ENCODE results near the gene DCST2. TPM values are rescaled to one million over a fixed set of nuclear protein-coding genes. Genes with fewer than 3 reads are reported as not detected.

The DCST2 gene
- total and polyA plus RNA-seq, 10 of the 15 experiments (the other 5 are each of a cell fraction or from before 2014, with no cell fraction given) = 0.33 to 0.41 (median 0.36) TPM; not detected in 7

- H3K9me3 ChIP-seq (replicated peaks; ENCODE audit: control insufficient read depth, insufficient read depth, low read length) = no peaks in the 10 kb centered on the region
- intact Hi-C loops (cut with micrococcal nuclease; ENCODE audit: unreplicated experiment) (no loop called here), in situ Hi-C loops (cut with MboI) (no loop called here)
- no peak for DNase-seq (ENCODE audit: low read depth, low spot score)
- H3K9ac ChIP-seq (ENCODE audit: control insufficient read depth, insufficient read depth, low read length) = no peak overlapping the region
- no peak overlapping the region for H3K27ac ChIP-seq (ENCODE audit: control insufficient read depth, insufficient read depth)
- no peak overlapping the region for H2AFZ ChIP-seq (ENCODE audit: control insufficient read depth, low read depth, low read length)
- ChIA-PET POLR2A (interaction anchor here (0.6 kb wide), 1 partner anchor 9 kb away, joined by 3 read pairs; no protein-coding TSS in a partner anchor), CTCF (interaction anchor here (1.5 kb wide), 1 partner anchor 16 kb away, joined by 5 read pairs; no protein-coding TSS in a partner anchor), SMC1A (ENCODE audit: uncharacterized antibody, unreplicated experiment) (no interaction called here), RAD21 (ENCODE audit: unreplicated experiment) (no interaction called here)
- 42% methylated on average over 20 of the region's 20 CpGs for WGBS (ENCODE audit: insufficient coverage, insufficient replicate concordance, low lambda C conversion rate, missing lambda C conversion rate)
- H3K27me3 ChIP-seq (replicated peaks in 1 of 2; ENCODE audit: control insufficient read depth in 2 of 2, insufficient read depth in 2 of 2, low read length in 1 of 2) = peaks cover 2 to 5% of the 10 kb centered on the region in 2 experiments; a peak in 1 of 4 replicates
- H3K36me3 ChIP-seq (ENCODE audit: control insufficient read depth in 2 of 2, insufficient read depth in 2 of 2, low read length in 1 of 2) = no peaks in the 10 kb centered on the region
- no peaks in the 10 kb centered on the region for H3K4me1 ChIP-seq (ENCODE audit: control insufficient read depth, insufficient read depth, low read length)
- H3K4me2 ChIP-seq (ENCODE audit: control insufficient read depth, insufficient read depth) = no peak overlapping the region
- no peak overlapping the region for H3K4me3 ChIP-seq
- TF ChIP-seq CHD2 (IDR thresholded peaks at IDR 0.05; ENCODE audit: borderline replicate concordance, low read depth, low read length) (no peak), ZNF24 (IDR thresholded peaks at IDR 0.05) (peak; percentile 71; the same call in 1 of the 2 replicates)
- FAIRE-seq = no peak
- no peaks in the 10 kb centered on the region for H4K20me1 ChIP-seq (ENCODE audit: control insufficient read depth, insufficient read depth)
- no peak for ATAC-seq
- BruUV-seq (replicated peaks) = no TSS peak
- no peaks in the 10 kb centered on the region for H3K79me2 ChIP-seq (ENCODE audit: control insufficient read depth, insufficient read depth, low read length)
Measured at GRCh38 chr1:155034318-155035208, 982 bp upstream of the DCST2 start.

- H3K9me3 ChIP-seq (replicated peaks; ENCODE audit: control insufficient read depth, insufficient read depth, low read length) = no peaks in the 10 kb centered on the region
- no peaks in the 10 kb centered on the region for H3K79me2 ChIP-seq (ENCODE audit: control insufficient read depth, insufficient read depth, low read length)
- DNase-seq (ENCODE audit: low read depth, low spot score) (no peak), FAIRE-seq (no peak), ATAC-seq (no peak)
- H3K36me3 ChIP-seq (ENCODE audit: control insufficient read depth in 2 of 2, insufficient read depth in 2 of 2, low read length in 1 of 2) = no peaks in the 10 kb centered on the region
- WGBS (ENCODE audit: insufficient coverage, insufficient replicate concordance, low lambda C conversion rate, missing lambda C conversion rate) = 52% methylated on average over 12 of the region's 12 CpGs
- H3K4me1 ChIP-seq (ENCODE audit: control insufficient read depth, insufficient read depth, low read length) = no peaks in the 10 kb centered on the region
- BruUV-seq (replicated peaks) = no TSS peak
- no peak overlapping the region for H3K4me2 ChIP-seq (ENCODE audit: control insufficient read depth, insufficient read depth)
- RAD21 ChIA-PET (ENCODE audit: unreplicated experiment) = no interaction called here
- POLR2A ChIA-PET = interaction anchor here (1.3 kb wide), 1 partner anchor 50 kb away, joined by 4 read pairs; the partner anchor contains the start of gene FLAD1
- CTCF ChIA-PET = interaction anchor here (1.4 kb wide), 1 partner anchor 12 kb away, joined by 4 read pairs; no protein-coding TSS in a partner anchor
- H3K4me3 ChIP-seq = no peak overlapping the region
- H3K9ac ChIP-seq (ENCODE audit: control insufficient read depth, insufficient read depth, low read length) = no peak overlapping the region
- H3K27me3 ChIP-seq (replicated peaks in 1 of 2; ENCODE audit: control insufficient read depth in 2 of 2, insufficient read depth in 2 of 2, low read length in 1 of 2) = peaks cover 0 to 3% of the 10 kb centered on the region in 2 experiments; a peak in 1 of 4 replicates
- H3K27ac ChIP-seq (ENCODE audit: control insufficient read depth, insufficient read depth) = no peak overlapping the region
- intact Hi-C loops (cut with micrococcal nuclease; ENCODE audit: unreplicated experiment) (no loop called here), in situ Hi-C loops (cut with MboI) (no loop called here)
- SMC1A ChIA-PET (ENCODE audit: uncharacterized antibody, unreplicated experiment) = no interaction called here
- no peaks in the 10 kb centered on the region for H4K20me1 ChIP-seq (ENCODE audit: control insufficient read depth, insufficient read depth)
- no peak overlapping the region for H2AFZ ChIP-seq (ENCODE audit: control insufficient read depth, low read depth, low read length)
- no peak for TF ChIP-seq HSF1 (IDR thresholded peaks at IDR 0.05; ENCODE audit: low read depth, low read length)
- no peak for TF ChIP-seq ZBTB11 (CRISPR knock-in tag; IDR thresholded peaks at IDR 0.05)
- TF ChIP-seq FOS (IDR thresholded peaks at IDR 0.05; ENCODE audit: borderline replicate concordance, extremely low read depth, insufficient read length) = no peak
- TF ChIP-seq IRF3 (IDR thresholded peaks at IDR 0.05) = no peak
- no peak for TF ChIP-seq RUNX3 (IDR thresholded peaks at IDR 0.05; ENCODE audit: low read length)
- TF ChIP-seq FOXM1 (IDR thresholded peaks at IDR 0.05; ENCODE audit: low read depth, low read length) = no peak
- TF ChIP-seq MXI1 (IDR thresholded peaks at IDR 0.05; ENCODE audit: low read depth, low read length) = no peak
Measured at GRCh38 chr1:155032886-155033285, 695 bp downstream of the DCST2 start.
